GM06990 (cell line): ENCODE results near the gene PHC1.
"Not testable (repeated sequence)": the region's sequence is repeated elsewhere in the genome, so short reads cannot be mapped to it uniquely, and the experiment has no call there.

ENCODE experiments used
- DNase-seq: peaks from one replicate; pipeline ENCODE4 v3.0.0-alpha.2; 2011; ENCODE audit not compliant: insufficient read length; ENCODE audit errors: extremely low read depth
- H3K27me3 ChIP-seq: replicated peaks from 2 replicates; pipeline ENCODE4 v1.6.0; 2011; ENCODE audit warnings: low read length; ENCODE audit not compliant: control insufficient read depth, insufficient read depth
- H3K36me3 ChIP-seq: 2 replicates; pipeline ENCODE4 v1.5.1; 2011; ENCODE audit warnings: low read length; ENCODE audit not compliant: control insufficient read depth, insufficient read depth
- H3K4me3 ChIP-seq: replicated peaks from 2 replicates; pipeline ENCODE4 v1.5.1; 2011; ENCODE audit warnings: low read depth, mild to moderate bottlenecking, control low read depth, low read length
- TF ChIP-seq, protein P1 (sequence below): IDR thresholded peaks from 2 replicates; pipeline ENCODE4 v1.5.1; 2011; ENCODE audit warnings: low read length, control low read depth, mild to moderate bottlenecking, inconsistent platforms; ENCODE audit not compliant: insufficient read depth, poor library complexity, severe bottlenecking

Gene PHC1

DNA sequence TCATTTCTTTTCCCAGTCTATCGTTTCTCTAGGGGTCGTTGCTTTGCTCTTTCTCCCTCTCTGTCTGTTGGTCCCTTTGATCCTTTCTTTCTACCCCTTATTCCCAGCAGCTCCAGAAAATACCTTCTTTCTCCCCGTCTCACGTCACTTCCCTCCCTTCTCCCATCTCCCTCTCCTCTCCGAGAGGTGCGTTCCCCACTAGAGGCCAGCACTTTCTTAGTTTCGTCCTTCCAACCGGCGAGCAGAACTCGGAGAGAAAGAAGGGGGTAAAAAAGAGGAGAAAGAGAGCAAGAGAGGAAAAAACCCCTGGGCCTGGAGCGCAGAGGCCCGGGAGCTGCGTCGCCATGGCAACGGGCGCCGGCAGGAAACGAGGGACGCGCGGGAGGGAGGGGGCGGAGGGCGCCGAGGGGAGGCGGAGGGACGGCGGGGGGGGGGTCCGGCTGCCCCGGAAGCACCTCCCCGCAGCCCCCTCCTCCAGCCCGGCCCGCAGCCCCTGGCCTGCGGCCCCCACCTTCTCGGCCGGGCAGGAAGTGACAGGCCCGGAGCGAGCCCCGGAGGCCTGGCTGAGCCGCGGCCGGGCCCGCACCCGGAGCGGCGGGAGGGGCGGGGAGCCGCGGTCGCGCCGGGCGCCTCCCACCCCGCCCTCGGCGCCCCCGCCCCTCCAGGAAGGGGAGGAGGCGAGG is at the start of gene PHC1:
TSS of gene PHC1 (plus strand) at position 477 of the 683 bp plus-strand sequence. CDS start 3,169 bp downstream, outside the sequence.
- H3K36me3 ChIP-seq, H3K27me3 ChIP-seq: not testable (repeated sequence)
- TF ChIP-seq, protein P1, sequence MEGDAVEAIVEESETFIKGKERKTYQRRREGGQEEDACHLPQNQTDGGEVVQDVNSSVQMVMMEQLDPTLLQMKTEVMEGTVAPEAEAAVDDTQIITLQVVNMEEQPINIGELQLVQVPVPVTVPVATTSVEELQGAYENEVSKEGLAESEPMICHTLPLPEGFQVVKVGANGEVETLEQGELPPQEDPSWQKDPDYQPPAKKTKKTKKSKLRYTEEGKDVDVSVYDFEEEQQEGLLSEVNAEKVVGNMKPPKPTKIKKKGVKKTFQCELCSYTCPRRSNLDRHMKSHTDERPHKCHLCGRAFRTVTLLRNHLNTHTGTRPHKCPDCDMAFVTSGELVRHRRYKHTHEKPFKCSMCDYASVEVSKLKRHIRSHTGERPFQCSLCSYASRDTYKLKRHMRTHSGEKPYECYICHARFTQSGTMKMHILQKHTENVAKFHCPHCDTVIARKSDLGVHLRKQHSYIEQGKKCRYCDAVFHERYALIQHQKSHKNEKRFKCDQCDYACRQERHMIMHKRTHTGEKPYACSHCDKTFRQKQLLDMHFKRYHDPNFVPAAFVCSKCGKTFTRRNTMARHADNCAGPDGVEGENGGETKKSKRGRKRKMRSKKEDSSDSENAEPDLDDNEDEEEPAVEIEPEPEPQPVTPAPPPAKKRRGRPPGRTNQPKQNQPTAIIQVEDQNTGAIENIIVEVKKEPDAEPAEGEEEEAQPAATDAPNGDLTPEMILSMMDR = peak; percentile 43
- H3K4me3 ChIP-seq = peak within 1 kb of the TSS; percentile 79
- peak; percentile 73 for DNase-seq

DNA sequence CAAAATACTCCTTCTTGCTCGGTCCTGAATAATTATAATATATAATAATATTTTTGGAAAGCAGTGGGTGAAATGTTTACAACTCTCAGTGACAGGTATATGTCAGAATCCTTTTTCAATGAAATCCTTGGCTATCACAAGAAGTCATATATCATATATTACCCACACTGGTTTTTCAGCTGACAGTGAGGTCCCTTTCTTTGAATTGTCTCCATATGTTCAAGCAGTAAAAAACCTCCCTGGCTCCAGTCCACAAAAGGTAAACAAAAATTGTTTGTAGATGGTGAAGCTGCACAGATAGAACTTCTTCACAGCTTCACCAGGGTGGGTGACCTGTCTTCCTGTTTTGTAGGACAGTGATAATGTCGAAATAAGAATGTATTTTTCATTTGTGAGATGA is 47.9 kb upstream of the PHC1 start:
- Histone ChIP-seq H3K27me3 (no peaks in the 10 kb centered on the region), H3K36me3 (no peaks in the 10 kb centered on the region), H3K4me3 (no peak overlapping the region)
- TF ChIP-seq, protein P1 = no peak
- DNase-seq = no peak

DNA sequence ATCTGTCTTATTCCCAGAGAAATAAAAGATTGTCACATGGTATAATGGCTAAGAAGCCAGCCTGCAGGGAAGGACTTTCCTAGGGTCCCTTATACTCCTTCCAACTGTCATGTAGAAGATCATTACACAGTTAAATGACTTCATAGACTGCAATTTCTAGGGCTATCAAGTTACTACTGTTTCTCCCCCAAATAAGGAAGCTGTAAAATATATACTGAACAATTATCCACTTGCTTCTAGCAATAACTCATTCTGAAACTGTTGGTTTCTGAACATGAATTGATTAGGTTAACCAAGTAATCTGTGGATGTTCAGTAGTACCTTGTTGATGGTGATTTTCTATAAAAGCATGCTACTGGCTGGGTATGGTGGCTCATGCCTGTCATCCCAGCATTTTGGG is 47.3 kb upstream of the PHC1 start:
- DNase-seq = no peak
- TF ChIP-seq, protein P1 = no peak
- Histone ChIP-seq H3K36me3 (no peaks in the 10 kb centered on the region), H3K4me3 (no peak overlapping the region), H3K27me3 (no peaks in the 10 kb centered on the region)

DNA sequence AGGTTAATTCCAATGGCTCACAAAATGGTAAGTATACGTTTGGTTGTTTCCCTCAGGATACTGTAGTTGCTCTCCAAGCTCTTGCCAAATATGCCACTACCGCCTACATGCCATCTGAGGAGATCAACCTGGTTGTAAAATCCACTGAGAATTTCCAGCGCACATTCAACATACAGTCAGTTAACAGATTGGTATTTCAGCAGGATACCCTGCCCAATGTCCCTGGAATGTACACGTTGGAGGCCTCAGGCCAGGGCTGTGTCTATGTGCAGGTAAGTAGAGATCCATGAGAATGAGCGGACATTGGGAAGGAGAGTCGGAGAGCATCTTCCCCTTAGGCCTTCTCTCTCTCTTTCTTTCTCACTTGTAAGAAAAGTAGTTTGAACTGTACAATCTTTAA is 46.5 kb upstream of the PHC1 start:
- H3K4me3 ChIP-seq = no peak overlapping the region
- TF ChIP-seq, protein P1 = no peak
- DNase-seq = no peak
- H3K36me3 ChIP-seq = no peaks in the 10 kb centered on the region
- H3K27me3 ChIP-seq = no peaks in the 10 kb centered on the region

DNA sequence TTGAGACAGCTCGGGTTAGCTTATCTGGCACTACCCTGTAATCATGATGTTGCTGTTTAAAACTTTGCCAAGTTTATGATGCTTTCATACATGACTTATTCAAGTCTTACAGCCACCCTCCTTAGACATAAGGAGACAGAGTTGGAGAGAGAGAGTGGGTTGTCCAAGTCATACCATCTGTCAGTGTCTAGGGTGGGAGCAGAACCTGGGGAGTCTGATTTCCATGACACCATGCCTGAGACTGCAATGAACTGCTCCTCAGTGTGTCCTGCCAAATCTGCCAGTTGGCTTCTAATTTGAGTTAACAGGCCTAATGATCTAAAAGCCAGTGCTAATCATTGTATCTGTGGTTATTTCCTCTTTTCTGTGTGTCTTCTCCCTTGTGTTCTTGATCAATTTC is 43.7 kb upstream of the PHC1 start:
- TF ChIP-seq, protein P1 = no peak
- no peak overlapping the region for H3K4me3 ChIP-seq
- no peaks in the 10 kb centered on the region for H3K27me3 ChIP-seq
- no peak for DNase-seq
- no peaks in the 10 kb centered on the region for H3K36me3 ChIP-seq

DNA sequence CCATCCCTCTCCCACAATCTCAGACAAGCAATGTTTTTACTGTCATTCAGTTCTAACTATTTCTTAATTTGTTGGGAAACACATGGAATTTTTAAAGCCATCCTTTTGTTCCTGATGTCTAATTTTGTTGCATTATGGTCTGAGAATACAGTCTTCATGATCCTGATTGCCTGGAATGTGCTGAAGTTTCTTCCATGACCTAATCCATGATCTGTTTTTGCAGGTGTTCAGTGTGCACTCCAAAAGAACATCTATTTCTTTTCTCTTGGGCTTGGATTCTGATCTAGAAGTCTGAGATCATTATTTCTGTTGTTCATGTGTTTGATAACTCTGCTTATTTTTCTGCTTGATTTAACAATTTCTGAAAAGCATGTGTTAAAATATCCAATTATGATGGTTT is 43.2 kb upstream of the PHC1 start:
- TF ChIP-seq, protein P1 = no peak
- Histone ChIP-seq H3K36me3 (no peaks in the 10 kb centered on the region), H3K4me3 (no peak overlapping the region), H3K27me3 (no peaks in the 10 kb centered on the region)
- no peak for DNase-seq
